GM19025 (cell line): ENCODE results near the gene PPP1R18.
"Not testable (repeated sequence)": the region's sequence is repeated elsewhere in the genome, so short reads cannot be mapped to it uniquely, and the experiment has no call there.

Experiments used
- ATAC-seq: cut with Tn5 transposase; IDR thresholded peaks from one replicate; pipeline ENCODE4 v1.9.1; 2021; ENCODE audit warnings: mild to moderate bottlenecking, low read depth, moderate library complexity; ENCODE audit not compliant: unreplicated experiment

The PPP1R18 gene

GRCh38 chr6:30672445-30673253 lies 13.8 kb downstream of the PPP1R18 start, which contains the start of gene DHX16:
DHX16 (minus strand) TSS chr6:30673006; CDS start chr6:30672841, 165 bp downstream.
- no peak for ATAC-seq

DNA sequence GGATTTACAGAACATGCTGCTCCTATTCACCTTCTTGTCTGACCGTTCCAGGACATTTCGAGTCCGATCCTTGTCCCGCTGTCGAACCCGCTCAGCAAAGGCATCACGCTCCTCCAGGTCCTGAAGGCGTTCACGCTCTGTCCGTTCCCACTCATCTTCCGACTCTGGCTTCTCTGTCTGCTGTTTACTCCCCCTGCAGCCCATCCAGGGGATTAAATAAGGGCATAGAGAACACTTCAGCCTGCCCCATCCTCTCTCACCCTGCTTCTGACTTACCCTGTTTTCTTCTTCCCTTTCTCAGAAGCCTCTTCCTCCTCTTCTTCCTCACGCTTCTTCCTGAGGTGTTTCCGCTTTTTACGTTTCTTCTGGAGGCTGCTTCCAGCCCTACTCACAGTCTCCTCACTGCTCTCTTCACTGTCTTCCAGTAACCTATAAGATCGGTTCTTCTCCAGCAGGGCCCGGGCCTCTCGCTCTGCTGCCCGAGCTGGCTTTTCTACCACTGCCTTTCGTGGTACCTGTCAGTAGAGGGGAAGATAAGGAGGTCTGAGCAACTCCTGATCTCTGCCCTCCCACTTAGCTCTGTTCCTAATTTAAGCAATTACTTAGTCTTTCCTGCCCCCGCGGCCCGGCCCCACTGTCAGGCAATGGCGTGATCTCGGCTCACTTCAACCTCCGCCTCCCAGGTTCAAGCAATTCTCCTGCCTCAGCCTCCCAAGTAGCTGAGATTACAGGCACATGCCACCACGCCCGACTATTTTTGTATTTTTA lies 15.5 kb downstream of the PPP1R18 start:
- ATAC-seq, result no peak

GRCh38 chr6:30666300-30666699 lies 20.1 kb downstream of the PPP1R18 start:
- not testable (repeated sequence) for ATAC-seq

- ATAC-seq, result no peak
Observed at GRCh38 chr6:30664994-30665767, 21.3 kb downstream of the PPP1R18 start.

GRCh38 chr6:30657922-30658321 lies 28.5 kb downstream of the PPP1R18 start:
- not testable (repeated sequence) for ATAC-seq

- no peak for ATAC-seq
Observed at GRCh38 chr6:30657454-30657853, 29.0 kb downstream of the PPP1R18 start.

DNA sequence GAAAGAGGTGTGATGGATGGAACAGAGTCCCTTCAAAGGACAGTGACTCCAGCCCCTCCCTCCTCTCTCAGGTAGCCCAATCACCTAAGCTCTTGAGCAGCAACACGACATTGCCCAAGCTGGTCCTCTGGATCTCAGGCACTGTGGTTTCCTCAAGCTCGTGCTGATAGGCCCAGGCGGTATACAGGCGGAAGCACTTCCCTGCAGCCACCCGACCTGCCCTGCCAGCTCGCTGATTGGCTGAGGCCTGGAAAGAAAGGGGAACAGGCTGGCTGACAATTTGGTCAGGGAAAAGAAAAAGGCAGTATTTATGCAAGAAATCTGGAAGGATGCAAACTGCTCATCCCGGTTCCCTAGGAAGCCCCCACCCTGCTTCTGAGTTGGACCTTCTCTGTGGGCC lies 29.9 kb downstream of the PPP1R18 start:
- no peak for ATAC-seq

DNA sequence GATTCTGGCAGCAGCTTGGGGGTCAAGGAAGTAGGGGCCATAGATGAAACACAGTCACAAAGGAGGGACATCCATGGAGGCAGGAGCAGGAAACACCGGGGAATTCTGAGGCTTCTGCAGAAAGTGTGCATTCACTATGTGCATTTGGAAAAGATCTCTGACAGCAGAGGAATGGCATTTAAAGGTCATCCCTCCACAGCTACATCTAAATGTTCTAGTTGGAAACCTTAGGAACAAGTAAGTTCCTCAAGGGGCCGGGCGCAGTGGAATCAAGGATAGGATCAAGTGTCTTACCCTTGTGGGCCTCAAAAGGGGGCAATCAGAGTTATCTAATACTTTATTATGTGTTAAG lies 30.7 kb downstream of the PPP1R18 start:
- ATAC-seq, result no peak

GRCh38 chr6:30654798-30655742 lies 31.4 kb downstream of the PPP1R18 start:
- ATAC-seq, result no peak

DNA sequence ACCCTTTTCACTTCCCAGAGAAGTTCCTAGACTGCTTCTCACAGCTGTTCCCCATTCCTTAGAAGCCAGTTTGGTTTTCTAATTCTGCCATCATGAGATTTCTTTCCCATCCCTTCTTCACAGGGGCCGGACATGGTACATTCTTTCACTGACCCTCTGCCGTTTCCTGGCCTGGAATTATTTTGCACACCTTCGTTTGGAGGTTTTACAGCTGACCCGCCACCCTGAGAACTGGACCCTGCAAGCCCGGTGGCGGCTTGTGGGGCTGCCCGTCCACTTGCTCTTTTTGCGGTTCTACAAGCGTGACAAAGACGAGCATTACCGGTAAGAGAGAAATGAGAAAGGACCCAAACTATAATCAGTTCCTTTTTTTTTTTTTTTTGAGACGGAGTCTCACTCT lies 35.3 kb downstream of the PPP1R18 start:
- ATAC-seq, result no peak

DNA sequence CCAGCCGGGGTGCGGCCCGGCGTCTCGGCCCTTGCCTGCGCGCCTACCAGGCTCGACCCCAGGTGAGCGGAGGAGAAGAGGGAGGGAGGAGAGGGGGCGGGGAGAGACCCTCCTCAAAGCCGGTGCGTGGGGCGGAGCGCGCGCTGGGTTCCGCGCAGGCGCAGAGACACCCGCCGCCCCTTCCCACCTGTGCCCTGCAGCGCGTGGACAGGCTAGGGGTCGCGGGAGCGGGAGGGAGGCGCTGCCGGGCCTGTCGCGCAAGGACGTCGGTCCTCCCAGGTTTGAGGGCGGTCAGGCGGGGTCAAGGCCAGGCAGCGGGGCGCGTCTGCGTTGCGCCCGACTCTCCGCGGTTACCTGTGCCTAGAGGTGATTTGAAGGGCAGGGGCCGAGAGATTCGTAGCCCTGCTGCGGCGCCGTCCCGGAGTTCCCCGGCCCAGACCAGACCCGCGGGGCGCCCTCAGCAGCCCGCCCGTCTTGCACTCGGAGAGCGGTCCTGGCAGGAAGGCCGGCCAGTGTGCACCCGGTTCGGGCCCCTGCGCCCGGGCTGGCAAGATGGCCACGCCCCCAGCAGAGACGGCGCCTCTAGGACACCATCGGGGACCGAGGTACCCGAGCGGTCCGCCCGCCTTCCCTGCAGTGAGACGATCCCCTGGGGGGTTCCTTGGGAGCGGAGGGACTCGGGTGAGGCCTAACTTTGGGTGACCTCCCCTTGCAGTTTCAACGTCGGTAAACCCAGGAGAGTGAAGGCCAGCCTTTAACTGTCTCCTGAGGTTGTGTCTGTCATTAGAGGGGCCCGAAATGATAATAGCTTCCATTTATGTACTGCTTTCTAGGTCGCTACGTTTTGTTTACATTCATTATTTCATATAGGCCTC lies 39.0 kb downstream of the PPP1R18 start:
- peak; percentile 46 for ATAC-seq

- peak; percentile 53 for ATAC-seq
Observed at GRCh38 chr6:30646450-30647241, 39.8 kb downstream of the PPP1R18 start, which contains the start of gene C6orf136. C6orf136 (plus strand) TSS chr6:30647133; CDS start chr6:30647232, 99 bp downstream.

DNA sequence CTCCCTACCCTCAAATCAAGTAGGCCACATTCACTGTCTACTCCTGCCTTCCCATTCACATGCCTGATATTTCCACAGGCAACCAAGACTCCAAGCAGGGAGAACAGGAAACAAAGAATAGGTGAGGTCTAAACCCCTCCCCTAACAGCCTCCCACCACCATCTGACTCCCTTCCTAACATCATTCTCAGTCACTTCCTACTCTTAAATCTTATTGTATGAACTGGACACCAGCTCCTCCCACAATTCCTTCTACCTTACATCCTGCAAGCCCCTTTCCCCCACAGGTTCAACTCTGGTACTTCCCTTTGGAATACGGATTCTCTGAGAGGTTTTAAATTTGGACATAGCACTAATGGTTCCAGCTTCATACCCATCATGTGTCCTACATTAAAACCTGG lies 40.5 kb downstream of the PPP1R18 start:
- ATAC-seq, result no peak

GRCh38 chr6:30644769-30645168 lies 41.7 kb downstream of the PPP1R18 start:
- no peak for ATAC-seq

- ATAC-seq, result no peak
Observed at GRCh38 chr6:30643656-30644055, 42.8 kb downstream of the PPP1R18 start.

GRCh38 chr6:30641048-30641447 lies 45.4 kb downstream of the PPP1R18 start:
- ATAC-seq, result no peak

- no peak for ATAC-seq
Observed at GRCh38 chr6:30640481-30640880, 46.0 kb downstream of the PPP1R18 start.

GRCh38 chr6:30635834-30636233 lies 50.6 kb downstream of the PPP1R18 start:
- ATAC-seq, result no peak
